K562 (cell line): ENCODE measurements around the gene KCNAB2. TPM values are rescaled to one million over a fixed set of nuclear protein-coding genes. Genes with fewer than 3 reads are reported as not detected.

Experiments
- ARID4B ChIP-seq: sonication (generic); formaldehyde crosslinking; IDR thresholded peaks from 2 replicates; pipeline ENCODE4 v1.8.0; 2022; ENCODE audit warnings: mild to moderate bottlenecking, missing genetic modification reagents
- BRD4 ChIP-seq: fragments of 200-600 bp; sonication (generic); IDR thresholded peaks from 2 replicates; pipeline ENCODE4 v1.6.1; 2017; ENCODE audit warnings: inconsistent platforms
- CBX8 ChIP-seq: fragments of 200-600 bp; sonication (generic); IDR thresholded peaks from 2 replicates; pipeline ENCODE4 v1.6.1; 2012; ENCODE audit warnings: borderline replicate concordance, mixed run types, low read depth, mild to moderate bottlenecking, moderate library complexity, mixed read lengths, low read length, control low read depth, inconsistent platforms; ENCODE audit not compliant: poor library complexity, severe bottlenecking; ENCODE audit errors: extremely low read depth
- CSDE1 ChIP-seq, 2 experiments: fragments of 450-650 bp; IDR thresholded peaks; 2 replicates each; pipeline ENCODE4 v1.6.1; 2016; ENCODE audit warnings: mild to moderate bottlenecking in 1 of 2
- FIP1L1 ChIP-seq: fragments of 200-400 bp; formaldehyde crosslinking; IDR thresholded peaks from 2 replicates; pipeline ENCODE4 v1.6.1; 2018; ENCODE audit warnings: mild to moderate bottlenecking, low read depth, low read length; ENCODE audit not compliant: poor library complexity, severe bottlenecking
- JUN ChIP-seq, 2 experiments: sonication (generic) in 1 of 2; formaldehyde crosslinking in 1 of 2; IDR thresholded peaks; 2 replicates each; pipeline versions ENCODE4 v1.6.1 to v1.8.0; 2012 to 2022; ENCODE audit warnings: borderline replicate concordance in 2 of 2, mild to moderate bottlenecking in 2 of 2, improper control_type of control experiment in 1 of 2, low read depth in 1 of 2, low read length in 1 of 2, missing genetic modification reagents in 1 of 2
- L3MBTL2 ChIP-seq: fragments of 450-650 bp; IDR thresholded peaks from 2 replicates; pipeline ENCODE4 v1.6.1; 2016; ENCODE audit warnings: mild to moderate bottlenecking, moderate library complexity
- NKRF ChIP-seq: fragments of 450-650 bp; IDR thresholded peaks from 2 replicates; pipeline ENCODE4 v1.6.1; 2016; ENCODE audit warnings: borderline replicate concordance
- PHB ChIP-seq: fragments of 250-450 bp; sonication (Bioruptor Pico); IDR thresholded peaks from 2 replicates; pipeline ENCODE4 v1.5.0; 2021
- PRPF4 ChIP-seq: fragments of 200-400 bp; formaldehyde crosslinking; IDR thresholded peaks from one replicate; pipeline ENCODE4 v1.6.1; 2017; ENCODE audit warnings: low read length, low read depth, mild to moderate bottlenecking; ENCODE audit not compliant: insufficient read depth, poor library complexity, severe bottlenecking
- SMAD3 ChIP-seq: fragments of 450-650 bp; formaldehyde crosslinking; conservative IDR thresholded peaks from 2 replicates; pipeline ENCODE4 v1.4.0; 2020; ENCODE audit warnings: mild to moderate bottlenecking
- SRSF3 ChIP-seq: fragments of 200-400 bp; formaldehyde crosslinking; IDR thresholded peaks from 2 replicates; pipeline ENCODE4 v1.6.1; 2016; ENCODE audit warnings: mild to moderate bottlenecking, low read length, moderate library complexity; ENCODE audit not compliant: insufficient read depth
- STAG1 ChIP-seq: sonication (generic); formaldehyde crosslinking; IDR thresholded peaks from 2 replicates; pipeline ENCODE4 v1.5.0; 2020; ENCODE audit warnings: missing genetic modification reagents, borderline replicate concordance
- YY1 ChIP-seq, 3 experiments: IDR thresholded peaks; 2 replicates each; pipeline ENCODE4 v1.6.1; 2011; ENCODE audit warnings: low read length in 2 of 3, mild to moderate bottlenecking in 2 of 3, moderate library complexity in 2 of 3, borderline replicate concordance in 1 of 3, control low read depth in 1 of 3, low read depth in 1 of 3; ENCODE audit not compliant: insufficient read depth in 3 of 3, insufficient replicate concordance in 2 of 3, control insufficient read depth in 1 of 3, insufficient read length in 1 of 3; ENCODE audit errors: extremely low read depth in 1 of 3
- ZBTB43 ChIP-seq: sonication (generic); formaldehyde crosslinking; IDR thresholded peaks from 2 replicates; pipeline ENCODE4 v1.8.0; 2023; ENCODE audit warnings: mild to moderate bottlenecking, missing genetic modification reagents
- ZC3H4 ChIP-seq: sonication (generic); formaldehyde crosslinking; IDR thresholded peaks from 2 replicates; pipeline ENCODE4 v1.9.0; 2021; ENCODE audit warnings: missing genetic modification reagents, borderline replicate concordance
- polyA plus RNA-seq, 8 experiments: library from polyadenylated mRNA; depleted of rRNA in 4 of 8; stranded (reverse) in 5 of 8; unstranded in 3 of 8; fragments of >200 nt; fragmentation: Nextera tagmentation in 2 of 8; fragmentation: Illumina TruSeq in 1 of 8; extraction: Ambion mirVana in 2 of 8; extraction: Trizol in 1 of 8; gene quantifications; 2 replicates each; pipeline versions ENCODE4 v1.2.1 to v1.2.3, GENCODE V29; 2011 to 2014; ENCODE audit warnings: inconsistent platforms in 1 of 8, missing spikeins in 1 of 8
- total RNA-seq, 7 experiments: library from RNA; depleted of rRNA in 6 of 7; stranded (reverse); fragments of >200 nt in 6 of 7; fragmentation: Illumina TruSeq in 2 of 7; extraction: Trizol in 2 of 7; gene quantifications; 2 replicates each; pipeline versions ENCODE4 v1.2.1 to v1.2.3, GENCODE V29; 2011 to 2021; ENCODE audit warnings: low replicate concordance in 1 of 7

The KCNAB2 gene
- total and polyA plus RNA-seq, 9 of the 15 experiments (the other 6 are each of a cell fraction or from before 2014, with no cell fraction given), result 1.8 to 15.8 (median 7.1) TPM

- TF ChIP-seq ZBTB43 (peak; percentile 70; the same call in 1 of the 2 replicates), JUN (IDR thresholded peaks at IDR 0.05; ENCODE audit: borderline replicate concordance, low read depth, low read length) (peak; percentile 39; the same call in 1 of the 2 replicates), JUN (CRISPR knock-in tag; IDR thresholded peaks at IDR 0.05; ENCODE audit: borderline replicate concordance) (no peak), ZC3H4 (CRISPR knock-in tag) (no peak), PHB (no peak), YY1 (IDR thresholded peaks at IDR 0.05; ENCODE audit: borderline replicate concordance in 1 of 3, control insufficient read depth in 1 of 3, extremely low read depth in 1 of 3, insufficient read depth in 3 of 3, insufficient read length in 1 of 3, insufficient replicate concordance in 2 of 3, low read depth in 1 of 3, low read length in 2 of 3) (peak in 1 of 3 experiments; percentile 32), NKRF (peak; percentile 55; the same call in 1 of the 2 replicates), L3MBTL2 (peak; percentile 92), BRD4 (no peak), ARID4B (CRISPR knock-in tag) (peak; percentile 79), CBX8 (no peak), SMAD3 (no peak), FIP1L1 (peak; percentile 37), CSDE1 (IDR thresholded peaks at IDR 0.05) (no peak), SRSF3 (no peak), STAG1 (CRISPR knock-in tag) (peak; percentile 38; the same call in 1 of the 2 replicates), PRPF4 (no peak)
Measured at GRCh38 chr1:6127587-6128163, 82.0 kb downstream of the KCNAB2 start (continued).
